EH (cell line): ENCODE data around the gene FAM20C.

Source experiments
- DNase-seq: peaks from one replicate; pipeline ENCODE4 v3.0.0-alpha.2; 2015; ENCODE audit warnings: low read depth

FAM20C gene

GRCh38 chr7:245574-246295 is 53.4 kb downstream of the FAM20C start:
- no peak for DNase-seq

GRCh38 chr7:246451-246850 is 54.1 kb downstream of the FAM20C start:
- no peak for DNase-seq

GRCh38 chr7:247181-247580 is 54.8 kb downstream of the FAM20C start:
- DNase-seq: no peak

DNA sequence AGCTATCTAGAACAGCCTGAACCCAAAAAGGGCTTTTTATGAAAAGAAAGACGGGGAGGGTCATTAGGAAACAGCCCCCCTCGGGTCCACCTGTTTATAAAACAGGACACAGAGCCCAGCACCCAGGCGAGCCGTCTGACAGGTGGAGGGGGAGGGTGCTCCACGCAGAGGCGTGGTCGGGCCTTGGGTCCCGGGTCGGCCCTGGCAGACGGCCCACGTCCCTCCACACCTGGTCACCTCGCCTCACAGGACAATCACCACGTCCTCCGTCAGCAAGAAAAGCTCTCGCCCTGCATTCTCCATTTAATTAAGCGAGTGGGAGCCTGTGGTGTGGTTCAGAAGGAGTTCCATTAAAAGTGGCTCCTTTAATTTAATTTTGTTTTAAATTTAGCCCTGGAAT is 55.3 kb downstream of the FAM20C start:
- DNase-seq: no peak

DNA sequence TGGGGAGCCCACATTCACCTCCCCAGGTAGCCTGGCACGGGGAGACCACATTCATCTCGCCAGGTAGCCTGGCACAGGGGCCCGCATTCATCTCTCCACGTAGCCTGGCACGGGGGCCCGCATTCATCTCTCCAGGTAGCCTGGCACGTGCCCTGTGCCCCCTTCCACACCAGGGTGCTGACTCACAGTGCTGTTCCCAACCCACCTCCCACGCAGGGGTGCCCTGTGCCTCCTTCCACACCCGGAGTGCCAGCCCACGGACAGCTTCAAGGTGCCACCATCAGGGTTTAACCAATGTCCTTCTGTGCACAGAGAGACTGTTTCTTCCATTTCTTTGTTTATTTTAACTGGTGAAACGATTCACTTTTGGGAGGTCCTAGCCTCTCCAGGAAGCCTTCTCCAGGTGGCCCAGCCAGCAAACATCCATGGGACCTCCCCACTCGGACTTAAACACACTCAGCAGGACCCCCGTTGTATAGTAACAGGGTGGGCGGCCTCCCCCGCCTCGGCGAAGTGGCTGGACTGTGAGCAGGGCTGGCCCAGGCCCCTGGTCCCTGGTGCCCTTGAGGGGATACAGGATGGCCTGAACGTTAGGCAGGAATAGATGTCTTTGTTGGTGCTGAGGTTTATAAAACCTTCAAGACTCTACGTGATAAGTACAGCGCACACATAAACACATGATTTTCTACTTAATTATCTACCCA is 56.5 kb downstream of the FAM20C start:
- DNase-seq: no peak

GRCh38 chr7:249989-250388 is 57.6 kb downstream of the FAM20C start:
- no peak for DNase-seq

DNA sequence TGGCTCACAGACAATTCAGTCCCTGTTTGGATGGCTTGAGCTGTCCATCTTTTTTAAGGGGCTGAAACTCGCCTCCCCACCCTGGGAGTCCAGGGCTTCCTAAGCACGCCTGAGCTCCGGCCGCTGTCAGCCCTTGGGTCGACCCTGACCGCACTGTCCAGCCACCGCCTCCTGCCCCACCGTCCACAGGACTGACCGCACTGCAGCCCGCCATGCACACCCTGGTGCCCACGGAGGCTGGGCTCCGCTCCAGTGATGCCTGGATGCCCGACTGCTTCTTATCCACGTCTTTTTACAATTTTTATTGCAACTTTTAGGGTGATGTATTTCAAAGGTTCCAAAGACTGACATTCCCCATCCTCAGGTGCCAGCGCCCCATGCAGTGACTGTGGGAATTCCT is 58.2 kb downstream of the FAM20C start:
- no peak for DNase-seq

GRCh38 chr7:251005-251404 is 58.6 kb downstream of the FAM20C start:
- DNase-seq: no peak

- no peak for DNase-seq
Observed at GRCh38 chr7:251446-252175, 59.2 kb downstream of the FAM20C start.

DNA sequence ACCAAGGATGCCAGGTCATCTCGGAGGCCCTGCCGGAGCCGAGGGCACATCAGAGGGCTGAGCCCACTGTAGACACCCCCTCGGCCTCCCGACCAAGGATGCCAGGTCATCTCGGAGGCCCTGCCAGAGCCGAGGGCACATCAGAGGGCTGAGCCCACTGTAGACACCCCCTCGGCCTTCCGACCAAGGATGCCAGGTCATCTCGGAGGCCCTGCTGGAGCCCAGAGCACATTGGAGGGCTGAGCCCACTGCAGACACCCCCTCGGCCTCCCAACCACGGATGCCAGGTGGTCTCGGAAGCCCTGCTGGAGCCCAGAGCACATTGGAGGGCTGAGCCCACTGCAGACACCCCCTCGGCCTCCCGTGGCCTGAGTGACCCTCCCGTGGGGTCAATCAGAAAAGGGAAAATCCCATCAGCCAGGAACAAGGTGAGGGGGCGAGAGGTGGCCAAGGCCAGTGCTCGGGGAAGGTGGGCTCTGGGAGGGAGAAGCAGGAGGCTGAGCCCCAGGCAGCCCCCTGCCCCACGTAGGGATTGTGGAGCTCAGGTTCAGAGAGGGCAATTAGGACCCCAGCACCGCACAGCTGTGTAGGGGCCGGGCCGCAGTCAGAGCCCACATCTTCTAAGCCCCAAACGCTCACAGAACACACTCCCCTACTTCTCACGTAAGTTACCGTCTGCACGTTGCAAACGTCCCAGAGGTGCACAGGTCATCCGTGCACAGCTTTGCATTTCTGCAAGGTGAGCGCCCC is 60.0 kb downstream of the FAM20C start:
- no peak for DNase-seq

- DNase-seq: no peak
Observed at GRCh38 chr7:252981-253380, 60.6 kb downstream of the FAM20C start.

DNA sequence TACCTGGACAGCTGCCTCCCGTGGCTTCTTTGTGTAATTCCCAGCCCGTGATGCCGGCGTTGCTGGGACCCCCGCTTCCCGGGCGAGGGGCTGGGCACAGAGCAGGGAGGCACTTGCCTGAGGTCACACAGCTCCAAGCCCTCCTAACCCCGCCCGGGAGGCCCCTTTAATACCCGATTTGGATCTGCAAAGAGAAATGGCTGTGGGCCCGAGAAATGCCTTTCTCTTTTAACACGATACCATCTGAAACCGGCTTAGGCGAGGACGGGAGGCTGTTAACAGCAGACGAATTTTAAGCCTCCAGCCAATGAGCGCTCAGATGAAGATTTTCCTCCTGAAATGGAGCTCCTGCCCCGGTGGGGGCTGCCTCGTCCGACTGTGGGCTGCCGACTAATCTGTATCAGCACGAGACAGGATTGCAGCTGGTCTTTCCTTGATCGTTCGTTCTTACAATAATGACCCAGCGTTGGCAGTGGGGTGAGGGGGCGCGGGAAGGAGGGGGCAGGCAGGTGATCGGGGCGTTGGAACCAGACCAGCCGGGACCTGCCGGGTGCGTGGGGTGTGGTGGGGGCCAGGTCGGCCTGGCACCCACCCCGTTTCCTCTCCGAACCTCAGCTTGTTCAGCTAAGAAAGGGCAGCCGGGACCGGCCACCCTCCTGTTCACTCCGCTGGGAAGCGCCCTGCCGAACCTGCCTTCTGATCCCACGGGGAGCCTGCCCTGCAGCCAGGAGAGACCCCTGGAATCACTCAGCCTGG is 61.4 kb downstream of the FAM20C start:
- DNase-seq: no peak

GRCh38 chr7:254337-255037 is 62.1 kb downstream of the FAM20C start:
- no peak for DNase-seq

DNA sequence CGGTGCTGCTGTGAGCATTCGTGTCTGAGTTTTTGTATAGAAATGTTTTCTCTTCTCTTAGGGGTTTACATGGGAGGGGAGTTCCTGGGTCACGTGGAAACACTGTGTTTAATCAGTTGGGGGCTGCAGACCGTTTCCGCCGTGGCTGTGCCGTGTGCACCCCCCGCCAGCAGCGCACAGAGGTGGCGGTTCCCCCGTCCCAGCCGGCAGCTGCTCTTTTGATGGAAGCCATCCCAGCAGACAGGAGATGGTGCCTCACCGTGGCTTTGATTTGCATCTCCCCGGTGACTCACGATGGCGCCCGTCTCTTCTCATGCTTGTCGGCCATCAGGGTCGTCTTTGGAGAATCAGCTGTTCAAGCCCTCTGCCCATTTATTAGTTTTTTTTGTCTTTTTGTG is 62.7 kb downstream of the FAM20C start:
- no peak for DNase-seq

DNA sequence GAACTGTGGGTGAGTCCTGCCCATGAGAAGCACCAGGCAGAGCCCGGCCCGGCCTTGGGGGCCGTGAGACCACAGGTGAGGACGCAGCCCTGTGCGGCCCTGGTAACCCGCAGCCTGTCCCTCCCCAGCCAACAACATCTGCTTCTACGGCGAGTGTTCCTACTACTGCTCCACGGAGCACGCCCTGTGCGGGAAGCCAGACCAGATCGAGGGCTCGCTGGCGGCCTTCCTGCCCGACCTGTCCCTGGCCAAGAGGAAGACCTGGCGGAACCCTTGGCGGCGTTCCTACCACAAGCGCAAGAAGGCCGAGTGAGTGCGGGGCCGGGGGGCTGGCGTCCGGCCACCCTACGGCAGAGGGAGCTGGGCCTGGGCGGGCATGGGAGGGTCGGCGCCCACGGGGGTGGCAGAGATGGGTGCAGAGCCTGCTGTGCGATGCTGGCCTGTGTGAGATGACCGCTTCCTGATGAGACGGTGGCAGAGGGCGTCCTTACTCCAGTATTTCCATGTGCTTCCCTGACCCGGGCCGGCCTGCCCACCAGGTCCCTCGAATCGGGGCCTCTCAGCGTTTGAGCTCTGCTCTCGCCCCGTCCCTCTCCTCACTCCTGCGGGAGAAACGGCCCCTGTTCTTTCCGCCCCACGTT is 63.5 kb downstream of the FAM20C start:
- no peak for DNase-seq

DNA sequence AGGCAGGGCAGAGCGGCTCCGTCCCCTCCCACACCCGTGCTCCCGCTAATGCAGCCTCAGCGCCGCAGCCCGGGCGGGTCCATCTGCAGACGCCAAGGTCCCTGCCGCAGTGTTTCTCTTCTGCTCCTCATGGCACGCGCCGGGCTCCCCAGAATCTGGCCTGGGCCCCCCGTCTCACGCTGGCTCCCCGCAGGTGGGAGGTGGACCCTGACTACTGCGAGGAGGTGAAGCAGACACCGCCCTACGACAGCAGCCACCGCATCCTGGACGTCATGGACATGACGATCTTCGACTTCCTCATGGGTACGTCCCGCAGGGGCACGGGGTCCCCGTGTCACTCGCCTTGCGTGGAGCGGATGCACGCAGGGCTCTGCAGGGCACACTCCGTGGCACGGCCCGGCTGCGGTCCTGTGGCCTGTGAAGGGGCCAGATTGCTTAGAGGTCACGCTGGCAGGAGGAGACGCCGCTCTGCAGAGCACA is 64.1 kb downstream of the FAM20C start:
- DNase-seq: no peak

DNA sequence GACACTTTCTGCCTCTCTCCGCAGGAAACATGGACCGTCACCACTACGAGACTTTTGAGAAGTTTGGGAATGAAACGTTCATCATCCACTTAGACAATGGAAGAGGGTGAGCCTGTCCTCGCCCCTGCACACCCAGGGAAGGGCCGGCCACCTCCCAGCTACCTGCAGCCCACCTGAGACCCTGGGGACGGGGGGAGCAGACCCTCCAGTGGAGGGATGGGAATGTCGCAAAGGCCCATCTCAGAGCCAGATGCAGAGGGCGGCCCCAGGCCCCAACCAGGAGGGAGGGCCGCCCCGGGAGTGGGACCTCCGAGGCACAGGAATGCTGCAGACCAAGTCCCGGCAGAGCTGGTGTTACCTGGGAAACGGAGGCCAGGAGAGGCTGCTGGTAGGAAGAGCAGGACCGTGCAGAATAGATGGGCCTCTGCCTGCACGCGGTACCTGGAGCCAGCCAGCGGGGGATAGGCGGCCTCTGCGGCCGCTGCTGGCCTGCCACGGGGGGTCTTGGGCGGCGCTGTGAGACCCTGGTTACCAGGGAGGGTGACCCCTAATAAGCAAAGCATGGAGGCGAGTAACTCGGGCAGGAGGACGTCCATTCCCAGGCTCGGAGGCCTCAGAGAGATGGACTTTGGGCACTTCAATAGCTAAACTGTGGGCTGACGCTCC is 64.7 kb downstream of the FAM20C start:
- no peak for DNase-seq

DNA sequence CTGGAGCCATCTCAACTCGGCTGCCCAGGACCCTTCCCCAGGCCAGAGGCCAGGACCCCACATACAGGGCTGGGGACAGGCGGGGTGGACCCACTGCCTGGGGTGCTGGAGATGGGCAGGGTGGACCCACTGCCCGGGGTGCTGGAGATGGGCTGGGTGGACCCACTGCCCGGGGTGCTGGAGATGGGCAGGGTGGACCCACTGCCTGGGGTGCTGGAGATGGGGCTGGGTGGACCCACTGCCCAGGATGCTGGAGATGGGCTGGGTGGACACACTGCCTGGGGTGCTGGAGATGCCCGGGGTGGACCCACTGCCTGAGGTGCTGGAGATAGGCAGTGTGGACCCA is 65.2 kb downstream of the FAM20C start:
- DNase-seq: no peak

DNA sequence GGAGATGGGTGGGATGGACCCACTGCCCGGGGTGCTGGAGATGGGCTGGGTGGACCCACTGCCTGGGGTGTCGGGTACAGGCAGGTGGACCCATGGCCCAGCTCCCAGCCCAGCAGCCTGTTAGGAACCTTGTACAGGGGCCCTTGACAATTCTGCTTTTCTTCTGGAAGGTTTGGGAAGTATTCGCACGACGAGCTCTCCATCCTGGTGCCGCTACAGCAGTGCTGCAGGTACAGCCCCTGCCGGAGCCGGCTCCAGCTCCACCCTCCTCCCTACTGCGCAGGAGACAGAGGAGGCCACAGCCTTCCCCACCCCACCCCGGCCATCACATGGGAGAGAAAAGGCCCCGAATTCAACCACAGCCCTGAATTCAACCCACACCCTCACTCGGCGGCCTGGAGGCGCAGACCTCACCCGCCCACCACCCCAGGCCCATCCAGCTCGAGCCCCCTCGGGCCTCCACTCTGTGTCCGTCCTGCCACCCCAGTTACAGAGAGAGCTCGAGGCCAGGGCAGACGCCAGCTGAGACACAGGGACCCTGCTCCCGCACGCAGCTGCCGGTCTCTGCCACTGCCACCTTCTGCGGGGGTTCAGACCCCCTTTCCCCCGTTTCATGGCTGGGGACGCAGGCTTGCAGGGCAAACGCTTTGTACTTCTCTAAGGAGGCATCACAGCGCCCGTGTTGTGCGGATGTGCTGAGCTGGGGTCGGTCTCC is 66.3 kb downstream of the FAM20C start:
- DNase-seq: no peak

DNA sequence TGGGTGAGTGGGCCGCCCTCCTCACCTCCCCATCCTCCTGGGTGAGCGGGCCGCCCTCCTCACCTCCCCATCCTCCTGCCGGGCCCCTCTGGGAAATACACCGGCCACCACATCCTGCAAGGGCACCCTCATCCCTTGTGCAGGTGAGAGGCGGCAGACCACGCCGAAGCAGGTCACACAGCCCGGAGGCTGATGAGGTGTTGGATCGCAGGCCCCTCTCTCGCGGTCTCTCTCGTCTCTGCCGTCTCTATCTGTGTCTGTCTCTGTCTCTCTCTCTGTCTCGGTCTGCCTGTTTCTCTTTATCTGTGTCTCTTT is 66.8 kb downstream of the FAM20C start:
- DNase-seq: no peak
